GM23338 (cell line): ENCODE results near the gene SLC1A4. TPM values are rescaled to one million over a fixed set of nuclear protein-coding genes. Genes with fewer than 3 reads are reported as not detected.

Experiments
- ATAC-seq: fragments of 200-7000 bp; cut with Tn5 transposase; 3 replicates; pipeline ENCODE4 v1.9.1; 2020
- DNase-seq: peaks from one replicate; pipeline ENCODE4 v3.0.0-alpha.2; 2015; ENCODE audit warnings: low spot score
- H2AFZ ChIP-seq: fragments of 200-600 bp; sonication (generic); 2 replicates; pipeline ENCODE4 v1.8.0; 2016; ENCODE audit warnings: antibody characterized with exemption, mild to moderate bottlenecking, moderate library complexity
- H3F3A ChIP-seq: fragments of 200-600 bp; sonication (generic); replicated peaks from 2 replicates; pipeline ENCODE4 v1.8.0; 2017; ENCODE audit warnings: antibody characterized with exemption, mixed run types, low read depth
- H3K27ac ChIP-seq: fragments of 200-600 bp; sonication (generic); 2 replicates; pipeline ENCODE4 v1.6.1; 2016; ENCODE audit warnings: low read depth
- H3K27me3 ChIP-seq: fragments of 200-600 bp; sonication (generic); 2 replicates; pipeline ENCODE4 v1.8.0; 2016; ENCODE audit warnings: mild to moderate bottlenecking, mixed run types, moderate library complexity; ENCODE audit not compliant: insufficient read depth
- H3K36me3 ChIP-seq: fragments of 200-600 bp; sonication (generic); 2 replicates; pipeline ENCODE4 v1.8.0; 2016; ENCODE audit warnings: mild to moderate bottlenecking; ENCODE audit not compliant: insufficient read depth
- H3K4me1 ChIP-seq: fragments of 200-600 bp; sonication (generic); 2 replicates; pipeline ENCODE4 v1.8.0; 2016; ENCODE audit warnings: mild to moderate bottlenecking, moderate library complexity; ENCODE audit not compliant: insufficient read depth
- H3K4me2 ChIP-seq: fragments of 200-600 bp; sonication (generic); 2 replicates; pipeline ENCODE4 v1.7.1; 2017; ENCODE audit warnings: mixed run types
- H3K4me3 ChIP-seq: fragments of 200-600 bp; sonication (generic); 2 replicates; pipeline ENCODE4 v1.6.1; 2016; ENCODE audit warnings: mixed run types
- H3K79me2 ChIP-seq: fragments of 200-600 bp; sonication (generic); replicated peaks from 2 replicates; pipeline ENCODE4 v1.8.0; 2017; ENCODE audit warnings: mild to moderate bottlenecking; ENCODE audit not compliant: insufficient read depth
- H3K9me2 ChIP-seq: fragments of 200-600 bp; sonication (generic); 2 replicates; pipeline ENCODE4 v1.8.0; 2017; ENCODE audit not compliant: insufficient read depth
- H4K20me1 ChIP-seq: fragments of 200-600 bp; sonication (generic); replicated peaks from 2 replicates; pipeline ENCODE4 v1.8.0; 2017; ENCODE audit warnings: mild to moderate bottlenecking; ENCODE audit not compliant: insufficient read depth
- H3K27ac Mint-ChIP-seq: 2 replicates; pipeline ENCODE4 v1.8.0; 2020; ENCODE audit warnings: inconsistent platforms, mild to moderate bottlenecking, moderate library complexity, mixed read lengths
- H3K27me3 Mint-ChIP-seq: 3 replicates; pipeline ENCODE4 v1.8.0; 2022; ENCODE audit warnings: low read depth, mild to moderate bottlenecking, moderate library complexity, mixed read lengths, inconsistent platforms; ENCODE audit not compliant: insufficient read depth, poor library complexity
- H3K36me3 Mint-ChIP-seq: 3 replicates; pipeline ENCODE4 v1.8.0; 2021; ENCODE audit warnings: low read depth, mild to moderate bottlenecking, inconsistent platforms, moderate library complexity, mixed read lengths
- H3K4me1 Mint-ChIP-seq: 3 replicates; pipeline ENCODE4 v1.8.0; 2020; ENCODE audit warnings: mild to moderate bottlenecking, inconsistent platforms, mixed read lengths
- H3K4me3 Mint-ChIP-seq: 3 replicates; pipeline ENCODE4 v1.8.0; 2021; ENCODE audit warnings: moderate library complexity, mild to moderate bottlenecking, inconsistent platforms, mixed read lengths
- H3K9me3 Mint-ChIP-seq: 3 replicates; pipeline ENCODE4 v1.8.0; 2020; ENCODE audit warnings: moderate library complexity, mild to moderate bottlenecking, inconsistent platforms, mixed read lengths
- CREB1 ChIP-seq: fragments of 250-450 bp; sonication (Bioruptor Pico); IDR thresholded peaks from 2 replicates; pipeline ENCODE4 v1.5.0; 2020; ENCODE audit warnings: low read depth, mild to moderate bottlenecking, moderate library complexity
- EZH2 ChIP-seq: fragments of 200-600 bp; sonication (generic); IDR thresholded peaks from one replicate; pipeline ENCODE4 v1.8.0; 2017; ENCODE audit warnings: antibody characterized with exemption, mild to moderate bottlenecking, low read depth; ENCODE audit not compliant: unreplicated experiment
- JUNB ChIP-seq: IDR thresholded peaks from one replicate; pipeline ENCODE4 v1.6.1; 2016; ENCODE audit warnings: antibody characterized with exemption; ENCODE audit not compliant: unreplicated experiment
- NANOG ChIP-seq: IDR thresholded peaks from 2 replicates; pipeline ENCODE4 v1.6.1; 2016; ENCODE audit warnings: antibody characterized with exemption, borderline replicate concordance
- POLR2AphosphoS5 ChIP-seq: IDR thresholded peaks from 2 replicates; pipeline ENCODE4 v1.6.1; 2016; ENCODE audit warnings: antibody characterized with exemption, low read depth
- ZNF331 ChIP-seq: fragments of 250-450 bp; sonication (Bioruptor Pico); IDR thresholded peaks from 2 replicates; pipeline ENCODE4 v1.5.0; 2020; ENCODE audit warnings: low read depth, mild to moderate bottlenecking, moderate library complexity
- polyA plus RNA-seq: library from polyadenylated mRNA; unstranded; fragments of >200 nt; fragmentation: Nextera tagmentation; extraction: Ambion mirVana; gene quantifications from 2 replicates; pipeline ENCODE4 v1.2.1, GENCODE V29; 2016
- total RNA-seq: library from RNA; depleted of rRNA; stranded (reverse); fragments of >200 nt; shearing (Covaris generic); gene quantifications from 2 replicates; pipeline ENCODE4 v1.2.3, GENCODE V29; 2014
- TF ChIP-seq, protein P1 (sequence below), 2 experiments: fragments of 200-600 bp in 1 of 2; sonication (generic) in 1 of 2; conservative IDR thresholded peaks; 2 replicates each; pipeline versions ENCODE4 v1.5.1 to v1.6.1; 2016 to 2017; ENCODE audit warnings: antibody characterized with exemption in 2 of 2, low read depth in 2 of 2, mild to moderate bottlenecking in 2 of 2, moderate library complexity in 1 of 2
- TF ChIP-seq, protein P2 (sequence below): IDR thresholded peaks from 2 replicates; pipeline ENCODE4 v1.6.1; 2016; ENCODE audit warnings: antibody characterized with exemption
- TF ChIP-seq, protein P3 (sequence below): IDR thresholded peaks from one replicate; pipeline ENCODE4 v1.6.1; 2018; ENCODE audit warnings: antibody characterized with exemption; ENCODE audit not compliant: unreplicated experiment

SLC1A4 gene
- total and polyA plus RNA-seq, 2 experiments from 2014 or later: 1.3 to 2.7 TPM

DNA sequence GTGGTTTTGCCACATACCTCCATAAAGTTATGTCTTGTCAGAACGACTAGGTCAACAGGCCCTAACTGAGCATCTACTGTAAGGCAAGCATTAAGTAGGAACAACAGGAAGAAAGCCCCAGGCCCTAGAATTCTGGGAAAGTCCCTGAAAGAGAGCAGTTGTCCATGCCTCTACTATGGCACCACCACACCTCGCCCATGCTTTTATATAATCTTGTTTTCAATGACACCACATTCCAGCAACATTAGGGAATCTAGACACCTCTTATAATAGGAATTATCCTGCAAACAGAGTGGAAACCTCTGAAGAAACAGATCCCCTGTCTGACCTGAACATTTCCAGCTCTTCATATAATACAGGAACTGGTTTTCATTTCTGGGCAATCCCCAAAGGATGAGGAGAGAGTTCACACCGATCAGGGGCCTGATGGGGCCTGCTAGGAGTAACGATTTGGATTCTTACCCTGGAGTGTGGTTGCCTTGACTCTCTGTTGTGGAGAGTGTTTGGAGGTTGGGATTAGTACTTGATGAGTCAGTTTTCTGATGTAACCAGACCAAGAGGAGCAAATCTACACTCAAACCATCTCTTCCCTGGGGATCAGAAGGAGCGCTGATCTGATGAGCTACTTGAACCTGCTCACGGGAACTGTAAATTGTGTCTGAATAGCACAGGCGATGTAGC lies 35.1 kb downstream of the SLC1A4 start (continued):
- TF ChIP-seq, protein P1, sequence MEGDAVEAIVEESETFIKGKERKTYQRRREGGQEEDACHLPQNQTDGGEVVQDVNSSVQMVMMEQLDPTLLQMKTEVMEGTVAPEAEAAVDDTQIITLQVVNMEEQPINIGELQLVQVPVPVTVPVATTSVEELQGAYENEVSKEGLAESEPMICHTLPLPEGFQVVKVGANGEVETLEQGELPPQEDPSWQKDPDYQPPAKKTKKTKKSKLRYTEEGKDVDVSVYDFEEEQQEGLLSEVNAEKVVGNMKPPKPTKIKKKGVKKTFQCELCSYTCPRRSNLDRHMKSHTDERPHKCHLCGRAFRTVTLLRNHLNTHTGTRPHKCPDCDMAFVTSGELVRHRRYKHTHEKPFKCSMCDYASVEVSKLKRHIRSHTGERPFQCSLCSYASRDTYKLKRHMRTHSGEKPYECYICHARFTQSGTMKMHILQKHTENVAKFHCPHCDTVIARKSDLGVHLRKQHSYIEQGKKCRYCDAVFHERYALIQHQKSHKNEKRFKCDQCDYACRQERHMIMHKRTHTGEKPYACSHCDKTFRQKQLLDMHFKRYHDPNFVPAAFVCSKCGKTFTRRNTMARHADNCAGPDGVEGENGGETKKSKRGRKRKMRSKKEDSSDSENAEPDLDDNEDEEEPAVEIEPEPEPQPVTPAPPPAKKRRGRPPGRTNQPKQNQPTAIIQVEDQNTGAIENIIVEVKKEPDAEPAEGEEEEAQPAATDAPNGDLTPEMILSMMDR (conservative IDR thresholded peaks at IDR 0.05; ENCODE audit: low read depth in 2 of 2): no peak
- TF ChIP-seq POLR2AphosphoS5 (no peak), EZH2 (no peak)

DNA sequence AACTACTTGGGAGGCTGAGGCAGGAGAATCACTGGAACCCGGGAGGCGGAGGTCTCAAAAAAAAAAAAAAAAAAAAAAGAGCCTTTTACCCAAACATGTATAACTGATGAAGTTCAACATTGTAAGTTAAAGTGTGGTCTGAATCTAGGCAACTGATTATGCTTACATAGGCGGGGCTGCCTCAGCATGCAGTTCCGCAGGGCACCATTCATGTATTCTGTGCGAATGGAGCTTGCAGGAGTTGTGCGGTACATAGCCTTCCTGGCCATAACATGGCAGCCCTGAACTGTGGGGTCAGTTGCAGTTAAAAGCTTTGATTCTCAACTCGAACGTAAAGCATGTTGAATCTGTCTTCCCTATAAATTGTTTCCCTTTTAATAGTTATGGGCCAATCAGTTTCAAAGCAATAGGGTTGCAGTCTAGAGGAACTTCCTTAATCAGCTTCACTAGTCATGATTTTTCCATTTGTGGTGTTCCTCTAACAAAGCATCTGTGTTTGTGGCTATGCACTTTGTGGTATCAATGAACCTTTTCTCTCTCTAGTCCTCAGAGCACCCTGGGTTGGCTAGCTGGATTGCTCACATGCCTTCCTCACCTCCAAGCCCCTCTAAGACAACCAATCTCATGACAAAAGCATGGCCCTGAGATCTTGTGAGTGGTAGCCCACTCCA lies 36.4 kb downstream of the SLC1A4 start:
- Mint-ChIP-seq H3K27ac (no peak overlapping the region), H3K4me1 (peaks cover 2% of the 10 kb centered on the region), H3K27me3 (no peaks in the 10 kb centered on the region), H3K36me3 (no peaks in the 10 kb centered on the region; the same call in 2 of the 3 replicates), H3K9me3 (no peaks in the 10 kb centered on the region), H3K4me3 (no peak overlapping the region)
- DNase-seq (no peak), ATAC-seq (no peak)
- no peak overlapping the region for H2AFZ ChIP-seq
- H4K20me1 ChIP-seq: peaks cover 4% of the 10 kb centered on the region; the same call in 1 of the 2 replicates
- 0 out of 2 replicates have a peak, but pooled peaks cover 2% of the 10 kb centered on the region for H3K36me3 ChIP-seq
- no peak overlapping the region for H3K4me2 ChIP-seq
- H3F3A ChIP-seq: no peaks in the 10 kb centered on the region
- no peak overlapping the region for H3K4me3 ChIP-seq
- H3K79me2 ChIP-seq: no peaks in the 10 kb centered on the region
- H3K27ac ChIP-seq: no peak overlapping the region
- no peaks in the 10 kb centered on the region for H3K9me2 ChIP-seq
- no peaks in the 10 kb centered on the region for H3K27me3 ChIP-seq
- H3K4me1 ChIP-seq: peaks cover 8% of the 10 kb centered on the region
- TF ChIP-seq EZH2: no peak
- TF ChIP-seq, protein P1 (conservative IDR thresholded peaks at IDR 0.05; ENCODE audit: low read depth in 2 of 2): no peak
- no peak for TF ChIP-seq JUNB
- TF ChIP-seq POLR2AphosphoS5: no peak
- TF ChIP-seq ZNF331 (CRISPR knock-in tag): no peak
- TF ChIP-seq, protein P2, sequence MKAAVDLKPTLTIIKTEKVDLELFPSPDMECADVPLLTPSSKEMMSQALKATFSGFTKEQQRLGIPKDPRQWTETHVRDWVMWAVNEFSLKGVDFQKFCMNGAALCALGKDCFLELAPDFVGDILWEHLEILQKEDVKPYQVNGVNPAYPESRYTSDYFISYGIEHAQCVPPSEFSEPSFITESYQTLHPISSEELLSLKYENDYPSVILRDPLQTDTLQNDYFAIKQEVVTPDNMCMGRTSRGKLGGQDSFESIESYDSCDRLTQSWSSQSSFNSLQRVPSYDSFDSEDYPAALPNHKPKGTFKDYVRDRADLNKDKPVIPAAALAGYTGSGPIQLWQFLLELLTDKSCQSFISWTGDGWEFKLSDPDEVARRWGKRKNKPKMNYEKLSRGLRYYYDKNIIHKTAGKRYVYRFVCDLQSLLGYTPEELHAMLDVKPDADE: no peak
- TF ChIP-seq CREB1 (CRISPR knock-in tag): no peak
- no peak for TF ChIP-seq NANOG
- TF ChIP-seq, protein P3, sequence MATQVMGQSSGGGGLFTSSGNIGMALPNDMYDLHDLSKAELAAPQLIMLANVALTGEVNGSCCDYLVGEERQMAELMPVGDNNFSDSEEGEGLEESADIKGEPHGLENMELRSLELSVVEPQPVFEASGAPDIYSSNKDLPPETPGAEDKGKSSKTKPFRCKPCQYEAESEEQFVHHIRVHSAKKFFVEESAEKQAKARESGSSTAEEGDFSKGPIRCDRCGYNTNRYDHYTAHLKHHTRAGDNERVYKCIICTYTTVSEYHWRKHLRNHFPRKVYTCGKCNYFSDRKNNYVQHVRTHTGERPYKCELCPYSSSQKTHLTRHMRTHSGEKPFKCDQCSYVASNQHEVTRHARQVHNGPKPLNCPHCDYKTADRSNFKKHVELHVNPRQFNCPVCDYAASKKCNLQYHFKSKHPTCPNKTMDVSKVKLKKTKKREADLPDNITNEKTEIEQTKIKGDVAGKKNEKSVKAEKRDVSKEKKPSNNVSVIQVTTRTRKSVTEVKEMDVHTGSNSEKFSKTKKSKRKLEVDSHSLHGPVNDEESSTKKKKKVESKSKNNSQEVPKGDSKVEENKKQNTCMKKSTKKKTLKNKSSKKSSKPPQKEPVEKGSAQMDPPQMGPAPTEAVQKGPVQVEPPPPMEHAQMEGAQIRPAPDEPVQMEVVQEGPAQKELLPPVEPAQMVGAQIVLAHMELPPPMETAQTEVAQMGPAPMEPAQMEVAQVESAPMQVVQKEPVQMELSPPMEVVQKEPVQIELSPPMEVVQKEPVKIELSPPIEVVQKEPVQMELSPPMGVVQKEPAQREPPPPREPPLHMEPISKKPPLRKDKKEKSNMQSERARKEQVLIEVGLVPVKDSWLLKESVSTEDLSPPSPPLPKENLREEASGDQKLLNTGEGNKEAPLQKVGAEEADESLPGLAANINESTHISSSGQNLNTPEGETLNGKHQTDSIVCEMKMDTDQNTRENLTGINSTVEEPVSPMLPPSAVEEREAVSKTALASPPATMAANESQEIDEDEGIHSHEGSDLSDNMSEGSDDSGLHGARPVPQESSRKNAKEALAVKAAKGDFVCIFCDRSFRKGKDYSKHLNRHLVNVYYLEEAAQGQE: no peak
